GM12878 (cell line): Measurements from ENCODE around the gene FAM162A.
"Not testable (repeated sequence)": the region's sequence is repeated elsewhere in the genome, so short reads cannot be mapped to it uniquely, and the experiment has no call there.

Source experiments
- ETV6 ChIP-seq, 2 experiments: fragments of 450-650 bp in 1 of 2; IDR thresholded peaks in 1 of 2; conservative IDR thresholded peaks in 1 of 2; 2 replicates each; pipeline ENCODE4 v1.6.1; 2014; ENCODE audit warnings: antibody characterized with exemption in 1 of 2, borderline replicate concordance in 1 of 2, low read depth in 1 of 2, mild to moderate bottlenecking in 1 of 2, moderate library complexity in 1 of 2
- MEF2A ChIP-seq: IDR thresholded peaks from 2 replicates; pipeline ENCODE4 v1.6.1; 2011; ENCODE audit warnings: low read depth, mild to moderate bottlenecking, low read length, moderate library complexity; ENCODE audit not compliant: insufficient read depth
- POLR2A ChIP-seq: IDR thresholded peaks from 2 replicates; pipeline ENCODE4 v1.6.1; 2011; ENCODE audit warnings: low read depth, mild to moderate bottlenecking, low read length
- SUZ12 ChIP-seq: fragments of 200-600 bp; sonication (generic); IDR thresholded peaks from one replicate; pipeline ENCODE4 v1.6.1; 2018; ENCODE audit warnings: antibody characterized with exemption, mild to moderate bottlenecking; ENCODE audit not compliant: unreplicated experiment

DNA sequence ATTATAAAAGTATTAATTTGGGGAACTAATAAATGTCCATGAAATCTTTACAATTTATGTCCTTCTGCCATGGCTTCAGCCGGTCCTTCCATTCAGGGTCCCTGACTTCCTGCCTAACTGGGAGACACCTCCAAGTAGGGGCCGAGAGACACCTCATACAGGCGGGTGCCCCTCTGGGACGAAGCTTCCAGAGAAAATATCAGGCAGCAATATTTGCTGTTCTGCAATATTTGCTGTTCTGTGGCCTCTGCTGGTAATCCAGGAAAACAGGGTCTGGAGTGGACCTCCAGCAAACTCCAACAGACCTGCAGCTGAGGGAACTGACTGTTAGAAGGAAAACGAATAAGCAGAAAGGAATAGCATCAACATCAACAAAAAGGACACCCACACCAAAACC lies 60.5 kb downstream of the FAM162A start:
- not testable (repeated sequence) for TF ChIP-seq SUZ12; MEF2A; ETV6 (conservative IDR thresholded peaks at IDR 0.05 in 1 of 2, IDR thresholded peaks at IDR 0.05 in 1 of 2; ENCODE audit: borderline replicate concordance in 1 of 2, low read depth in 1 of 2); POLR2A
